Mammary epithelial cell (primary cell): ENCODE measurements around the gene NIPBL.

Experiments used
- EZH2 ChIP-seq: IDR thresholded peaks from 2 replicates; pipeline ENCODE4 v1.6.1; 2012; ENCODE audit warnings: low read length, inconsistent platforms, borderline replicate concordance
- TF ChIP-seq, protein P1 (sequence below), 2 donors: IDR thresholded peaks in 1 of 2; conservative IDR thresholded peaks in 1 of 2; 2 replicates each; pipeline ENCODE4 v1.5.1; 2011 to 2012; ENCODE audit warnings: inconsistent platforms in 2 of 2, low read length in 2 of 2, mild to moderate bottlenecking in 2 of 2, control low read depth in 1 of 2, low read depth in 1 of 2; ENCODE audit not compliant: insufficient read depth in 1 of 2; ENCODE audit errors: extremely low read depth in 1 of 2

GRCh38 chr5:36888303-36888702, 11.7 kb downstream of the NIPBL start:
- TF ChIP-seq, protein P1, sequence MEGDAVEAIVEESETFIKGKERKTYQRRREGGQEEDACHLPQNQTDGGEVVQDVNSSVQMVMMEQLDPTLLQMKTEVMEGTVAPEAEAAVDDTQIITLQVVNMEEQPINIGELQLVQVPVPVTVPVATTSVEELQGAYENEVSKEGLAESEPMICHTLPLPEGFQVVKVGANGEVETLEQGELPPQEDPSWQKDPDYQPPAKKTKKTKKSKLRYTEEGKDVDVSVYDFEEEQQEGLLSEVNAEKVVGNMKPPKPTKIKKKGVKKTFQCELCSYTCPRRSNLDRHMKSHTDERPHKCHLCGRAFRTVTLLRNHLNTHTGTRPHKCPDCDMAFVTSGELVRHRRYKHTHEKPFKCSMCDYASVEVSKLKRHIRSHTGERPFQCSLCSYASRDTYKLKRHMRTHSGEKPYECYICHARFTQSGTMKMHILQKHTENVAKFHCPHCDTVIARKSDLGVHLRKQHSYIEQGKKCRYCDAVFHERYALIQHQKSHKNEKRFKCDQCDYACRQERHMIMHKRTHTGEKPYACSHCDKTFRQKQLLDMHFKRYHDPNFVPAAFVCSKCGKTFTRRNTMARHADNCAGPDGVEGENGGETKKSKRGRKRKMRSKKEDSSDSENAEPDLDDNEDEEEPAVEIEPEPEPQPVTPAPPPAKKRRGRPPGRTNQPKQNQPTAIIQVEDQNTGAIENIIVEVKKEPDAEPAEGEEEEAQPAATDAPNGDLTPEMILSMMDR (conservative IDR thresholded peaks at IDR 0.05 in 1 of 2, IDR thresholded peaks at IDR 0.05 in 1 of 2; ENCODE audit: extremely low read depth in 1 of 2, insufficient read depth in 1 of 2, low read depth in 1 of 2, low read length in 2 of 2) = no peak
- TF ChIP-seq EZH2 = no peak
